ENCODE data around the gene NUP35.

NUP35 gene

DNA sequence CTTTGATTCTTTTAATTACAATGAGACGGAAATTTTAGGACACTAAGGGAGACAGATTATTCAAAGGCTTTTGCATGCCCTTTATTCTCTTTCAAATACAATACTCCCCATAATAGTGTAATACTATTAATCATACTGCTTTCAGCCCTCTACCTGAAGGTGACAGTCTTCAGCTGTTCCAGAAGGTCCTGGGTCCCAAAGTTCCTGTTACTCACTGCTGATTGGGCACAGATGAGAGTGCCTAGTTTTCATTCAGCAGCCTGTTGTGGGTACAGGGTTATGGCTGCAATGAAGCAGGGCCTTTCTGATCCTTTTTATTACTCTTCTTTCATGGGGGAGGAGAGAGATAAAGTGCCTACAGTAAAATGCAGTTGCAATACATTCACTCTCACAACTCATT, 80.2 kb downstream of the NUP35 start:
- no peak for DNase-seq (ENCODE audit: low read depth)
- no peak for TF ChIP-seq CTCF (conservative IDR thresholded peaks at IDR 0.05; ENCODE audit: low read depth, low read length)
- no peak overlapping the region for H3K4me3 ChIP-seq (ENCODE audit: low read depth, low read length)

DNA sequence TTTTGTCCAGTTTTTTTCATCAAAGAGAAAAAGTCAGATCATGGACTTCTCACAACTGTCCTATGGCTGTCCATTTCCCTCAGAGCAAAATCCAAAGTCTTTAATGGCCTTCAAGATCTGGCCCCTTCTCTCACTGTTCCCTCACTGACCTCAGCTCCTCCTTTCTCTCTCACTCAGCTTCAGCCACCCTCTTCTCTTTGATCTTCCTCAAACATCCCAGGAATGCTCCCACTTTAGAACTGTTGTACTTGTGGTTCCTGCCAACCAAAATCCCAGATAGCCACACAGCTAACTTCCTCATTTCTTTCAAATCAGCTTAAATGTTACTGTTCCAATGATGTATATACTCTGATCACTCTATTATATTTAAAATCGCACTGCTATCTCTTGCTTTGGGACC, 82.9 kb downstream of the NUP35 start:
- DNase-seq (ENCODE audit: low read depth): peak; percentile 70
- no peak for TF ChIP-seq CTCF (conservative IDR thresholded peaks at IDR 0.05; ENCODE audit: low read depth, low read length)
- H3K4me3 ChIP-seq (ENCODE audit: low read depth, low read length): no peak overlapping the region

DNA sequence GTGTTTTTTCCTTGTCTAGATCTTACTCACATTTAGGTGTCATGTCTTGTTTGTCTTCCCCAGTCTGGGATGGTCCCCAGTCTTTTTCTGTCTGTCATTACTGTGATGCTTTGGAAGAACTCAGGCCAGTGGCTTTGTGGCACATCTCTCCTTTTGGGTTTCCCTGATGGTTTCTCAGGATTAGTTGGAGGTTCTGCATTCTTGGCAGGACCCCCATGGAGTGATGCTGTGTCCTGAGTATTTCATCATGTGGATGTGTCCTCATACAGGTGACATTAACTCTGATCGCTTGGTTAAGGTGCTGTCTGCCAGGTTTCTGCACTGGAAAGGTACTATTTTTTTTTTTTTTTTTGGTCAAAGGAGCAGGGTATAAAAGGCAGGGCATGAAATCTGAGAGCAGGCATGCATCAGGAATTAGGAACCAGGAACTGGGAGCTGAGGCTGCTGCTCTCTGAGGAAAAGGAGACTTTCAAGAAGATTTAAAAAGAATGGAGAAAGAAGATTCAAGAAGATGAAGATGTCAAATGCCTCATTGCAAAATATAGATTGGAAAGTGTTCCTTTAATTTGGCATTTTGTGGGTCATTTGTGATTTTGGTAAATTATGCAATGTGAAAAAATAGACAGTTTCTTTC, 85.3 kb downstream of the NUP35 start:
- H3K4me3 ChIP-seq (ENCODE audit: low read depth, low read length): no peak overlapping the region
- TF ChIP-seq CTCF (conservative IDR thresholded peaks at IDR 0.05; ENCODE audit: low read depth, low read length): no peak
- no peak for DNase-seq (ENCODE audit: low read depth)

Data from choroid plexus epithelial cell (primary cell).